Stimulated activated CD4-positive, alpha-beta T cell treated with anti-CD3 and anti-CD28 coated beads, TNF-alpha, amount 100 ng/mL, for 24 hours (primary cell): ENCODE data around the gene SPDYC.

Source experiments
- DNase-seq, 3 experiments: peaks; one replicate each; pipeline ENCODE4 v3.0.0-alpha.2; 2020; ENCODE audit warnings: low read depth in 3 of 3

SPDYC gene

DNA sequence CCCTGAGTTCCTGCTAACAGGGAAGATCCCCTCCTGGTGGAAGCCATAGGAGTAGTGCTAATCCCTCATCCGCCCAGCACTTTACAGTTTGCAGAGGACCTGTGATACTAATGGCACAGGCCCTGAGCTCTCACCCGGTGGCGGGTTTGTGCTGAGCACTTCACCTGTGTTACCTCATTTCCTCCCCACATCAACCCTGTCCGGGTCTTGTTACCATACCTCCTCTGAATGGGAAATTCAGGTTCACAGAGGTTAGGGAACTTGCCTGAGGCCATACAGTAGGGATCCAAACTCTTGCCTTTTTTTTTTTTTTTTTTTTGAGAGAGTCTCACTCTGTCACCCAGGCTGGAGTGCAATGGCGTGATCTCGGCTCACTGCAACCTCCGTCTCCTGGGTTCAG is 36.9 kb downstream of the SPDYC start:
- DNase-seq, result no peak

DNA sequence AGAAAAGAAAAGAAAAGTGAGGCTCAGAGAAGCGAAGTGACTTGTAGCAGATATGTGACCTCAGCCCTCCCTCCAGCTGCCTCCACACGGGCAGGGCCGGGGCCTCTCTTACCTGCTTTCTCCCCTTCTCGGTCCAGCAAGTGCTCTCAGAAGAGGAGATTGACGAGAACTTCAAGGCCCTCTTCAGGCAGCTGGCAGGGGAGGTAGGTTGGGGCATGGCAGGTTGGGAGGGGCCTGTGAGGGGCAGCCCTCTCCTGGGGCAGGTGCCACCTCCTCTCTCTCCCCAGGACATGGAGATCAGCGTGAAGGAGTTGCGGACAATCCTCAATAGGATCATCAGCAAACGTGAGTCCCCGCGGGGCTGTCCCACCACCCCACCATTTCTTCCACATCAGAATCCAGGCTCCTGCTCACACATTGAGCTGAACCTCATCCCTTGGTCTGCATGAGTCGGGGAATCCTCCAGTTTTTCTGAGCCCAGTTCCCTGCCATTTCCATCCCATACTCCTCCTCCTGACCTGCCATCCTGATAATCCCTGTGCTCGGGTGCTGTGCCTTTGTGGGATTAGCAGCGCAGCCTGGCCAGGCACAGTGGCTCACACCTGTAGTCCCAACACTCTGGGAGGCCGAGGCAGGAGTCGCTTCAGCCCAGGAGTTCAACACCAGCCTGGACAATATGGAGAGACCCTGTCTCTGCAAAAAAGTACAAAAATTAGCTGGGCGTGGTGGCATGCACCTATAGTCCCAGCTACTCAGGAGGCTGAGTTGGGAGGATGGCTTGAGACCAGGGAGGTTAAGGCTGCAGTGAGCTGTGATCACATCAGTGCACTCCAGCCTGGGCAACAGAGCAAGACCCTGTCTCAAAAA is 38.1 kb downstream of the SPDYC start:
- no peak for DNase-seq

DNA sequence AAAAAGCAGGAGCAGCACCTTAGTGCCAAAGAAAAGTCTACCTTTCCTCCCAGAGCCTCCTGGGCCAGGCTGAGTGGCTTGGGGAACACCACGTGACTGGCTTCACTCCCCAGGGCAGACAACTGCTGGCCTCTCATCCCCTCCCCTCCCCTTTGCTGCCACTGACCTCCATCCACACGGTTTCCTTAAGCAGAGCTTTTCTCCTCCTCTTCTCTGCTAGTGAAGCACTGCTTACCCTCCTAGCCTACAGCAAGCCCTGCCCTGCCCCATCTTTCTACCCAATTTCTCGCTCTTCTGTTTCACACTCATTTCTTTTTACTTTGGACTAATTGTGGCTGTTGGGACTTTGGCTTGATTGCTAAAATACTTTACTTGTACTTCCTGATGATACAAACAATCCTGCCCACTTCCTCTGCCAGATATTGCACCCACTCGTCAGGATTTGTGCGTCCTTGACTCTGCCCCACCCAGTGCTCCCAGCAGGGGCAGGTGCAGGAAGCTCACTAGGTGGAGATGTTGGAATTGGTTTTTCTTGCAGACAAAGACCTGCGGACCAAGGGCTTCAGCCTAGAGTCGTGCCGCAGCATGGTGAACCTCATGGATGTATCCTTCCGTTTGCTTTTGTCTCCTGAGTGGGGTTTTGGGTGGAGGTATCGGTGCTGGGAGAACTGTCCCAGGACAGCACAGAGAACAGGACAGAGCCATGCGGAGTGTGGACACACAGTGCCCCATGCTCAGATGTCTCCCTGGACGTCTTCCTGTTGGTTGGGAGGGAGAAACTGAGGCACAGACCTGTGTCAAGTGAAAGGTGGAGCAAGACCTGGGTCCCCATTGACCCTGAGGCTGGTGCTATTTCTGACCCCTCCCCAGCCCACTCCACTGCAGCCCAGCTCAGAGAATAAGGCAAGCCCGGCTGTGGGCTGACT is 39.0 kb downstream of the SPDYC start:
- DNase-seq, result no peak

DNA sequence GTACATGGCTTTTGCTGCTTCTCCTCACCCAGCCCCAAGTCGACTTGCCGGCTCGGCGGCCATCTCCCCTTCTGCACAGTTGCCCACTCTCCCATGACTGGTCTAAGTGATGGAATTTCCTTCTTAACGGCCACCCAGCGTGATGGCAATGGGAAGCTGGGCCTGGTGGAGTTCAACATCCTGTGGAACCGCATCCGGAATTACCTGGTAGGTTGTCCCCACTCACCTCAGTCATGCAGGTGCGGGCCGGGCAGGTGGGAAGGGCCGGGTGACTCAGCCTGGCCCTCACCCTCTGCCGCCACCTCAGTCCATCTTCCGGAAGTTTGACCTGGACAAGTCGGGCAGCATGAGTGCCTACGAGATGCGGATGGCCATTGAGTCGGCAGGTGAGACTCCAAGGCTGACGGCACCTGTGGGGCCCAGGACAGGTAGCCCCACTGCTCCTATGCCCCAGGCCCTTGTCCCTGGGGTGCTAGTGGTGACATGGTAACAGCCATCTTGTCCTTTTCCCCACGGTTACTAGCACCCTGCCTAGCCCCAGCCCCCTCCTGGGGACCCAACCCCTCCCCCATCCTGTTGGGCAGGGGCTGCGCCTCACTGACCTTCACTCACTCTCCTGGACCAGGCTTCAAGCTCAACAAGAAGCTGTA is 39.8 kb downstream of the SPDYC start:
- no peak for DNase-seq

DNA sequence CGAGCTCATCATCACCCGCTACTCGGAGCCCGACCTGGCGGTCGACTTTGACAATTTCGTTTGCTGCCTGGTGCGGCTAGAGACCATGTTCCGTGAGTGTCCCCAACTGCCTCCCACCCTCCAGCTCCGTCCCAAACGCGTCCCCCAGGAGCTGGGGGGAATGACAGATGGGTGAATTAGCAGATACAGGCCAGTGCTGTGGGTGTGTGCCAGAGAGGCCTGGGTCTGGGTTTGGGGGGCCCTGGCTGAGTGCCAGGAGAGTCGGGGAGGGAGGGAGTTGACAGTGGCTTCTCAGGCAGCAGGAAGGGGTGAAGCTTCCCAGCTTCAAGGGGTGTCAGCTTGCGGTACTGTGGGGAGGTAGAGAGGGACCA is 40.3 kb downstream of the SPDYC start:
- no peak for DNase-seq

GRCh38 chr11:65210748-65211147 is 40.7 kb downstream of the SPDYC start:
- DNase-seq, result no peak

DNA sequence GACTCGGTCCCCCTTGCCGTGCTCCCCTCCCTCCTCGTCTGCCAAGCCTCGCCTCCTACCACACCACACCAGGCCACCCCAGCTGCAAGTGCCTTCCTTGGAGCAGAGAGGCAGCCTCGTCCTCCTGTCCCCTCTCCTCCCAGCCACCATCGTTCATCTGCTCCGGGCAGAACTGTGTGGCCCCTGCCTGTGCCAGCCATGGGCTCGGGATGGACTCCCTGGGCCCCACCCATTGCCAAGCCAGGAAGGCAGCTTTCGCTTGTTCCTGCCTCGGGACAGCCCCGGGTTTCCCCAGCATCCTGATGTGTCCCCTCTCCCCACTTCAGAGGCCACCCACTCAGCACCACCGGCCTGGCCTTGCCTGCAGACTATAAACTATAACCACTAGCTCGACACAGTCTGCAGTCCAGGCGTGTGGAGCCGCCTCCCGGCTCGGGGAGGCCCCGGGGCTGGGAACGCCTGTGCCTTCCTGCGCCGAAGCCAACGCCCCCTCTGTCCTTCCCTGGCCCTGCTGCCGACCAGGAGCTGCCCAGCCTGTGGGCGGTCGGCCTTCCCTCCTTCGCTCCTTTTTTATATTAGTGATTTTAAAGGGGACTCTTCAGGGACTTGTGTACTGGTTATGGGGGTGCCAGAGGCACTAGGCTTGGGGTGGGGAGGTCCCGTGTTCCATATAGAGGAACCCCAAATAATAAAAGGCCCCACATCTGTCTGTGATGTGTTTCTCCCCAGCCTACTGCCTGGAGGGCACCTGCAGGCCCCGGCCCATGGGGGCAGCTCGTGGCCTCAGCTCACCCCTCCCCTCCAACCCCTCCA is 41.5 kb downstream of the SPDYC start:
- no peak for DNase-seq

GRCh38 chr11:65212226-65212801 is 42.3 kb downstream of the SPDYC start:
- no peak for DNase-seq

GRCh38 chr11:65213322-65214211 is 43.5 kb downstream of the SPDYC start:
- DNase-seq, result no peak

GRCh38 chr11:65214212-65214845 is 44.3 kb downstream of the SPDYC start:
- no peak for DNase-seq

GRCh38 chr11:65215441-65216076 is 45.5 kb downstream of the SPDYC start:
- no peak for DNase-seq

DNA sequence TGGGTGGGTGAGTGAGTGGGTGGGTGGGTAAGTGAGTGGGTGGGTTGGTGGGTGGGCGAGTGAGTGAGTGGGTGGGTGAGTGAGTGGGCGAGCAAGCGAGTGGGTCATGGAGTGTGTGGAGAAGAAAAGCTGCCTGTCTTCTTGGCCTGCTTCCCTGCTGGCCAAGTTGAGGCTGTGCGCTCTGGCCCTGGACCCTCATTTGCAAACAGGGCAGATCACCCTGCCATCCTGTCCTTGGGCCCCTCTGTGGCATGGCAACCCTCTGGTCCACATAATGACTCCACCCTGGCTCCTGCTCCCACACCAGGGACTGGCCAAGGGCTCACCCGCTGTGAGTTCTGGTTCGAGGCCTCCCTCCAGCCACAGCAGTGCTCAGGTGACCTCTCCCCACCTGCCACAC is 46.8 kb downstream of the SPDYC start:
- no peak for DNase-seq

DNA sequence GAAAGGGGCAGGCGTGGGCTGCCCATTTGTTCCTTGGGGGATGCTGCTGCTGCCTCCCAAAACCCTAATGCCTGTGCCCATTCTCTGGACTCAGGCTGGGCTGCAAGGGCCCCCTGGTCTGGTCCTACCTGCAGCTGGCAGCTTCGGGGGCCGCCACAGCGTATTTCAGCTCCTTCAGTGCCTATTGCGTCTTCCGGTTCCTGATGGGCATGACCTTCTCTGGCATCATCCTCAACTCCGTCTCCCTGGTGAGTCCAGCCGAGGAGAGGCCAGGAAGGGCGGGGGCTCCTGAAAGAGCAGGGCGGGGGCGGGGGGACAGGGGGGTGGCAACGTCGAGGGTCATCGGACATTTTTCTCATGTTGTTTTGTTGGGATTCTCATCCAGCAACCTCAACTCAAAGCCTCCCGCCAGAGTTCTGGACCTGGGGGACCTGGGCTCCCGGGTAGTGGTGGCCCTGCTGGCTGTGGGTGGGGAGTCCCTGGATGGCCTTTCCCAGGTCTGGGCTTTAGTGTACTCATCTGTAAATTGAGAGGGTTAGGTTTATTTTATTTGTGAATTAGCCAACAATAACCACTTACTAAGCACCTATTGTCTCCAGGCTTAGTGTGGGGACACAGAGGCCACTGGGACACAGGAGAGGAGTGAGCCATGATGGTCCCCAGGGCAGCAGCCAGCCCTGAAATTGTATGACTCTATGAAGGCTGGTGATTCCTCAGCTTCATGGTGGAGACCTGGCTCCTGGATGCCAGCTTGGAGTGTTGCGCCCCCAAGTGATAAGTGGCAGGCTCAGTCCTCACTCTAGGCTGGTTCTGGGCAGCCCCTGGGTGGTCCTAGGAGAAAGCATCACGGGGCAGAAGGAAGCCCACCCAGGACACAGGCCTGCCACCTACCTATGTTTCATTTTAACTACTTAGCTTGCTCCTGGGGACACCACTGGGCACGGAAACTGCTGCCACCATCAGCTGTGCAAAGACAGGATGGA is 47.7 kb downstream of the SPDYC start:
- no peak for DNase-seq

DNA sequence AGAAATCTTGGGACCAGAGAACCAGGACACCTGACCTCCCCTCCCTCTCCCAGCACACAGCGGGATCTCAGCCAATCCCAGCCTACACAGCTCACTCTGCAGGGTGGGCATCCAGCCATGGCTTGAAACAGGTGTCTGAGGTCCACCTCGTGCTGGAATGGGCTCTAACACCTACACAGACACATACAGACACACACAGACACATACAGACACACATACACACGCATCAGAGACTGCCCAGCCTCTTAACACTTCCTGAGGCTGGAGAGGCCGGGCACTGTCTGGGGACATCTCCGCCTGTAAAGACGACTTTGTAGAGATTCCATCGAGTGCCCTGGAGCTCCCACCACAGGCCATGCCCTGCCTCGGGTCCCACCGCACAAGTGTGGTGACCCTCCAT is 48.4 kb downstream of the SPDYC start:
- DNase-seq, result no peak

- DNase-seq, result no peak
Measured at GRCh38 chr11:65219930-65220213, 49.8 kb downstream of the SPDYC start.

- no peak for DNase-seq
Measured at GRCh38 chr11:65221026-65221425, 51.0 kb downstream of the SPDYC start.
